GM12892 (cell line): ENCODE results near the gene PPARD.

Source experiments
- POLR2A ChIP-seq: IDR thresholded peaks from 2 replicates; pipeline ENCODE4 v1.6.1; 2011; ENCODE audit warnings: low read depth, low read length, control low read depth
- POLR2AphosphoS5 ChIP-seq: IDR thresholded peaks from 2 replicates; pipeline ENCODE4 v1.6.1; 2011; ENCODE audit warnings: low read depth, low read length, control low read depth
- TAF1 ChIP-seq: IDR thresholded peaks from 2 replicates; pipeline ENCODE4 v1.6.1; 2011; ENCODE audit warnings: low read depth, mild to moderate bottlenecking, control low read depth, low read length, borderline replicate concordance

DNA sequence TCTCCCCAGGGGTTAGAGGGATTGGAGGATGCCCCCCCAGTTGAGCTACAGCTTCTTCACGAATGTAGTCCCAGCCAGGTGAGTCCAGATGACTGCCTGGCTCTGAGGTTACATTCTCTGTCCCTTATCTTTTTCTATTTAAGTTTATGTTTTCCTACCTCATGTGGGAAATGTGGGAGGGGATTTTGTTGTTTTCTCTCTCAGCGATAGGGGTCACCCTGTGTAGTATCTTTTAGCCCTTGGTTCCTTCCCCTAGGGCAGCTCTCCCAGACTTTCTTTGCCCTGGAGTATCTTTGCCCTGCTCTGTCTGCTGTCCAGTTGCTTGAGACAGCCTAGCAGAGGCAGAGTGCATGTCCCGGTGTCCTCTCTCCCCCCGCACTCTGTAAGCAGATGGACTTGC is 115.5 kb downstream of the PPARD start:
- TF ChIP-seq POLR2AphosphoS5, result no peak
- TF ChIP-seq TAF1, result no peak
- TF ChIP-seq POLR2A, result no peak
